OCI-LY1 (cell line): ENCODE measurements around the gene TBC1D8.

Experiments
- CTCF ChIP-seq: fragments of 200-600 bp; sonication (generic), shearing (Covaris generic); IDR thresholded peaks from 2 replicates; pipeline ENCODE4 v1.5.1; 2017; ENCODE audit warnings: mild to moderate bottlenecking, antibody characterized with exemption, low read length, moderate library complexity, mixed read lengths
- EZH2 ChIP-seq: fragments of 200-600 bp; sonication (generic), shearing (Covaris generic); IDR thresholded peaks from 2 replicates; pipeline ENCODE4 v1.8.0; 2017; ENCODE audit warnings: borderline replicate concordance, mixed run types, mild to moderate bottlenecking, antibody characterized with exemption, low read length, moderate library complexity, mixed read lengths

- TF ChIP-seq CTCF (no peak), EZH2 (no peak)
Measured at GRCh38 chr2:101116841-101117552, 34.2 kb downstream of the TBC1D8 start.
